ENCODE measurements around the gene DHRS13.

DHRS13 gene

GRCh38 chr17:28902819-28903545 is at the start of gene DHRS13:
DHRS13 (minus strand) TSS chr17:28903079; CDS start chr17:28902944, 135 bp downstream.
- DNase-seq, result peak; percentile 97

- peak; percentile 100 for DNase-seq
Observed at GRCh38 chr17:28951991-28952975, 49.4 kb upstream of the DHRS13 start.

GRCh38 chr17:28951428-28951990 is 48.6 kb upstream of the DHRS13 start, which contains the start of gene PHF12:
PHF12 (minus strand) TSS chr17:28951518; CDS start chr17:28950960, 558 bp downstream.
- peak; percentile 100 for DNase-seq

GRCh38 chr17:28950752-28951427 is 48.0 kb upstream of the DHRS13 start:
- DNase-seq, result no peak

GRCh38 chr17:28950017-28950751 is 47.3 kb upstream of the DHRS13 start:
- peak; percentile 83 for DNase-seq

GRCh38 chr17:28949185-28950016 is 46.5 kb upstream of the DHRS13 start:
- peak; percentile 68 for DNase-seq

- DNase-seq, result no peak
Observed at GRCh38 chr17:28948873-28949184, 46.0 kb upstream of the DHRS13 start.

GRCh38 chr17:28948342-28948741 is 45.5 kb upstream of the DHRS13 start:
- no peak for DNase-seq

- DNase-seq, result no peak
Observed at GRCh38 chr17:28947639-28948038, 44.8 kb upstream of the DHRS13 start.

GRCh38 chr17:28946239-28946638 is 43.4 kb upstream of the DHRS13 start:
- peak; percentile 57 for DNase-seq

GRCh38 chr17:28944862-28945741 is 42.2 kb upstream of the DHRS13 start:
- DNase-seq, result no peak

- no peak for DNase-seq
Observed at GRCh38 chr17:28944343-28944742, 41.5 kb upstream of the DHRS13 start.

- DNase-seq, result no peak
Observed at GRCh38 chr17:28942925-28943324, 40.0 kb upstream of the DHRS13 start.

- no peak for DNase-seq
Observed at GRCh38 chr17:28941251-28941650, 38.4 kb upstream of the DHRS13 start.

GRCh38 chr17:28940675-28941074 is 37.8 kb upstream of the DHRS13 start:
- DNase-seq, result no peak

GRCh38 chr17:28940142-28940541 is 37.3 kb upstream of the DHRS13 start:
- DNase-seq, result no peak

- DNase-seq, result no peak
Observed at GRCh38 chr17:28938552-28938951, 35.7 kb upstream of the DHRS13 start.

GRCh38 chr17:28937044-28937729 is 34.3 kb upstream of the DHRS13 start:
- peak; percentile 62 for DNase-seq

- no peak for DNase-seq
Observed at GRCh38 chr17:28935744-28936460, 33.0 kb upstream of the DHRS13 start.

All from hematopoietic multipotent progenitor cell treated with erythropoietin and hydrocortisone succinate and interleukin-3 and kit ligand, for 4 days (in vitro differentiated cells).